Pancreas (tissue), 10 donors: Measurements from ENCODE around the gene UGT1A7. TPM values are rescaled to one million over a fixed set of nuclear protein-coding genes. Genes with fewer than 3 reads are reported as not detected.
A peak's percentile ranks its signal among the peaks of the same experiment; 100 is the strongest.

Experiments
- ATAC-seq, 4 donors: fragments of 200-7000 bp; cut with Tn5 transposase; one replicate each; pipeline versions ENCODE4 v1.8.0 to v1.9.1; 2020; ENCODE audit warnings: mild to moderate bottlenecking in 4 of 4, moderate library complexity in 4 of 4
- DNase-seq, 6 donors: peaks; one replicate each; pipeline ENCODE4 v3.0.0-alpha.2; 2020
- FAIRE-seq: peaks from 2 replicates; lab custom pipeline; 2012; peaks lifted over from hg19 to GRCh38; lab: Jason Lieb, UNC
- H3K27ac ChIP-seq, 4 donors: fragments of 200-600 bp; sonication (generic); 1 replicate in 3 of 4; 2 replicates in 1 of 4; pipeline versions ENCODE4 v1.5.0 to v1.8.0; 2020
- H3K27me3 ChIP-seq, 4 donors: fragments of 200-600 bp; one replicate each; pipeline ENCODE4 v1.8.0; 2021
- H3K36me3 ChIP-seq, 3 donors: fragments of 200-600 bp; sonication (generic) in 1 of 3; one replicate each; pipeline versions ENCODE4 v1.5.0 to v1.8.0; 2020 to 2021
- H3K4me1 ChIP-seq, 3 donors: fragments of 200-600 bp; one replicate each; pipeline ENCODE4 v1.8.0; 2021
- H3K4me3 ChIP-seq, 4 donors: fragments of 200-600 bp; sonication (generic) in 2 of 4; one replicate each; pipeline versions ENCODE4 v1.5.0 to v1.8.0; 2020 to 2021
- H3K9me3 ChIP-seq, 4 donors: fragments of 200-600 bp; one replicate each; pipeline ENCODE4 v1.8.0; 2021
- WGBS, 2 donors: extraction: QIAGEN DNeasy Blood & Tissue Kit; methylation state at CpG; one replicate each; pipeline ENCODE4 v1.1.7; 2013; 5-methylcytosine and 5-hydroxymethylcytosine counted together
- intact Hi-C, 3 donors: fragments of 100-400 bp; cut with DNase I; formaldehyde crosslinking; loops; one replicate each; pipeline versions ENCODE4 v1.11.1 to v1.14.2; 2022
- polyA plus RNA-seq, 2 donors: library from polyadenylated mRNA; stranded (reverse); fragments of 200-250 nt; gene quantifications; one replicate each; pipeline ENCODE4 v1.2.3, GENCODE V29; 2013
- total RNA-seq, 6 donors: library from RNA; stranded (reverse); fragmentation: NEBNext Ultra II Directional in 4 of 6; extraction: Animal tissue kit (Norgen Biotek cat#: 25700) in 4 of 6; gene quantifications; one replicate each; pipeline versions ENCODE4 v1.2.1 to v1.2.4, GENCODE V29; 2021 to 2023
- TF ChIP-seq, protein P1 (sequence below), 4 donors: fragments of 200-600 bp; sonication (generic) in 3 of 4; IDR thresholded peaks; one replicate each; pipeline versions ENCODE4 v1.5.0 to v1.8.0; 2021; ENCODE audit warnings: antibody characterized with exemption in 4 of 4
- donor health status: healthy with polysubstance abuse.
- donor health status: DM: no; HTN: no; CAD: no; lungs with moderate emphysema.
- donor health status: DM: no; HTN: no; CAD: no.
- donor health status: control.
- donor health status: control.
- donor health status: Bipolar disorder and iron deficiency.
- donor health status: DM: yes; HTN: yes; CAD: no.
- donor health status: DM: no; HTN: no; CAD: no.
- donor health status: DM: no; HTN: no; CAD: no.
- donor health status: DM: yes; HTN: yes; CAD: no.

Gene UGT1A7
- total and polyA plus RNA-seq, 8 donors: not detected

DNA sequence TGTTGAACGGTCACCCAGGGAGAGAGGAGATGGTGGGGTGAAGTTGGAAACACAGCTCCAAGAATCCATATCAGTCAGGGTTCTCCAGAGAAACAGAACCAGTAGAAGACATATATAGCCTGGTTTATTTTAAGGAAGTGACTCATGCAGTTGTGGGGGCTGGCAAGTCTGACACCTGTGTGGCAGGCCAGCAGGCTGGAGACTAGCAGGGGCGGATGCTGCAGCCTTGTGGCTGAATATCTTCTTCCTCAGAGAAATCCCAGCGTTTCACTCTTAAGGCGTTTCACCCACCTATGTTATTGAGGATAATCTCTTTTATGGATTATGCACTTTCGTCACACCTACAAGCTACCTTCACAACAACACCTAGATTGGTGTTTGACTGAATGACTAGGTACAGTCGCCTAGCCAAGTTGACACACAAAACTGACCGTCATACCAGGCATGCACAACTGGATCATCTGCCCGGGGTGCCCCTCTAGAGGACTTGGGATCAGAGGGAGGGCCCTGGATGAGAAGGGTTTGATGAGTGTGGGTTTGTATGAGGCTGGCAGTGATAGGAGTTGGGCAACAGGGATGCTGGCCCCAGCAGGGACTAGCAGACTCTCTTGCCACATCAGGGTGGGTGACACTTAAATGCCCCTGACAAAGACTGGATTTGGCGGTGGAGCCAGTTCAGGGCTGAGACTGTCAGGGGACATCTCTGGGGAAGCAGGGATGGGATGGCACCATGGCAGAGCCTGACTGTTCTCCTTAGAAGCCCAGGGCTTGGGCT lies 119.8 kb downstream of the UGT1A7 start:
- WGBS, 2 donors: 50 to 68% methylated on average over 9 of the region's 9 CpGs
- ATAC-seq: no peak
- Histone ChIP-seq H3K4me3 (no peak overlapping the region), H3K4me1 (no peaks in the 10 kb centered on the region), H3K27ac (no peak overlapping the region), H3K27me3 (no peaks in the 10 kb centered on the region), H3K9me3 (no peaks in the 10 kb centered on the region), H3K36me3 (no peaks in the 10 kb centered on the region)
- peak in 1 of 6 donors; percentile 6 for DNase-seq
- TF ChIP-seq, protein P1, sequence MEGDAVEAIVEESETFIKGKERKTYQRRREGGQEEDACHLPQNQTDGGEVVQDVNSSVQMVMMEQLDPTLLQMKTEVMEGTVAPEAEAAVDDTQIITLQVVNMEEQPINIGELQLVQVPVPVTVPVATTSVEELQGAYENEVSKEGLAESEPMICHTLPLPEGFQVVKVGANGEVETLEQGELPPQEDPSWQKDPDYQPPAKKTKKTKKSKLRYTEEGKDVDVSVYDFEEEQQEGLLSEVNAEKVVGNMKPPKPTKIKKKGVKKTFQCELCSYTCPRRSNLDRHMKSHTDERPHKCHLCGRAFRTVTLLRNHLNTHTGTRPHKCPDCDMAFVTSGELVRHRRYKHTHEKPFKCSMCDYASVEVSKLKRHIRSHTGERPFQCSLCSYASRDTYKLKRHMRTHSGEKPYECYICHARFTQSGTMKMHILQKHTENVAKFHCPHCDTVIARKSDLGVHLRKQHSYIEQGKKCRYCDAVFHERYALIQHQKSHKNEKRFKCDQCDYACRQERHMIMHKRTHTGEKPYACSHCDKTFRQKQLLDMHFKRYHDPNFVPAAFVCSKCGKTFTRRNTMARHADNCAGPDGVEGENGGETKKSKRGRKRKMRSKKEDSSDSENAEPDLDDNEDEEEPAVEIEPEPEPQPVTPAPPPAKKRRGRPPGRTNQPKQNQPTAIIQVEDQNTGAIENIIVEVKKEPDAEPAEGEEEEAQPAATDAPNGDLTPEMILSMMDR (IDR thresholded peaks at IDR 0.05): no peak
- intact Hi-C loops: no loop called here
- no peak for FAIRE-seq

DNA sequence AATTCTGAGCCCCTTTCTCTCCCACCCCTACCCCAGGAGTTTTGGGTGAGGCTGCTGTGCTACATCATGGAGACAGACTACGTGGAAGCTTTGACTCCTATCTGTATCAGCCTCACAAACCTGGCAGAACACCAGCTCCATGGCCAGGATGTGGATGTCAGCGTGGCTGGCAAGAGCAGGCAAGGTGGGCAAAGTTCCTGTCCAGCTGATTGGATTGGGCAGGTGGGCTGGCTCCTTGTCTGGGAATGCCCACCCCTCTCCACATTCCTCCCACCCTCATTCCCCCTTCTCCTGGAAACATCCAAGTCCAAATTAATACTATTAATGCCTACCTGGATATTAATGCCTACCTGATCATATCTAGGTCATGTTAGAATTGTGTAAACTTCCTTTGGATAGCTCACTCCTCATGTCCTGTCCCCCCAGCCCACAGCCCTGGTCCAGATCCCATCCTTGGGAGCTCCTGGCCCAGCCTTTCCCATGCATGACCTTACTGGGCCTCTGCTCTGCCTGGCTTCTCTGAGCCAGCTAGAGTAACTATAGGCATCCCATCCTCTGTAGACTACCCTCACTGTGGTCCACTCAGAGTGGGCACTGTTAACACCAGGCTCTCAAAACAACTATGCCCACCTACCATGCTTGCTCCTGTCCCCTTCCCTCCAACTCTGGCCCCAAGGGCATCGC lies 120.6 kb downstream of the UGT1A7 start:
- no peak for FAIRE-seq
- ATAC-seq: no peak
- intact Hi-C loops: no loop called here
- Histone ChIP-seq H3K9me3 (no peaks in the 10 kb centered on the region), H3K27ac (no peak overlapping the region), H3K4me3 (no peak overlapping the region), H3K36me3 (no peaks in the 10 kb centered on the region), H3K4me1 (no peaks in the 10 kb centered on the region), H3K27me3 (no peaks in the 10 kb centered on the region)
- TF ChIP-seq, protein P1 (IDR thresholded peaks at IDR 0.05): no peak
- DNase-seq: peak in 1 of 6 donors; percentile 15
- WGBS, 2 donors: 58 to 60% methylated on average over 3 of the region's 3 CpGs

DNA sequence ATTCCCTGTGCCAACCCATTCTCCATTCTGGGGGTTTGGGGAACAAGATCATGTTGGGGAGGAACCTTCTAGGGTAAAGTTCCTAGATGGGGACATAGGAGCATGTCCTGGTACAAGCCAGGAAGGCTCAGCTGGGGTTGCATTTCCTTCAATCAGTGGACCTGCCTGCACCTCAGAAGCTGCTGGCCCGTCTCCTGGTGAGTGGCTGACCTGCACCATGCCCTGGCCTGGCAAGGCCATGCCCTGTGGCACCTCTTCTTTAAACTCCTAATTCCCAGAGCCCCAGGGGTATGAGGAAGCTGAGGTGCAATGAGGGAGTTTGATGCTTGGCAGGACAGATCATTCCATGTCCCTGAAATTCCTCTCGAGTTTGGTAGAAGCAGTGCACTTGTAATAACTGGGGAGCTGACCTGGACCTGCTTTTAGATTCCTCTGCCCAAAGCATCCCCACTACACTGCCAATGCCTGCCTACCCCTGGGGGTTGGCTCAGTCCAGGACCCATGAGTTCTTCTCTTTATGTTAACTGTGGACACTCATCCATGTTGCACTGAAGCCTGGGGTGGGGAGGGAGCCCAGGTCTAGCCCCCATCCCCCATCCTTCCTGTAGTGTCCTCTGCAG lies 121.7 kb downstream of the UGT1A7 start:
- intact Hi-C loops: no loop called here
- no peaks in the 10 kb centered on the region for H3K27me3 ChIP-seq
- DNase-seq: peak in 1 of 6 donors; percentile 11
- no peak overlapping the region for H3K27ac ChIP-seq
- no peak overlapping the region for H3K4me3 ChIP-seq
- FAIRE-seq: no peak
- ATAC-seq: no peak
- 51 to 56% methylated on average over 2 of the region's 2 CpGs for WGBS, 2 donors
- H3K4me1 ChIP-seq: no peaks in the 10 kb centered on the region
- H3K36me3 ChIP-seq: no peaks in the 10 kb centered on the region
- TF ChIP-seq, protein P1 (IDR thresholded peaks at IDR 0.05): no peak
- H3K9me3 ChIP-seq: no peaks in the 10 kb centered on the region

DNA sequence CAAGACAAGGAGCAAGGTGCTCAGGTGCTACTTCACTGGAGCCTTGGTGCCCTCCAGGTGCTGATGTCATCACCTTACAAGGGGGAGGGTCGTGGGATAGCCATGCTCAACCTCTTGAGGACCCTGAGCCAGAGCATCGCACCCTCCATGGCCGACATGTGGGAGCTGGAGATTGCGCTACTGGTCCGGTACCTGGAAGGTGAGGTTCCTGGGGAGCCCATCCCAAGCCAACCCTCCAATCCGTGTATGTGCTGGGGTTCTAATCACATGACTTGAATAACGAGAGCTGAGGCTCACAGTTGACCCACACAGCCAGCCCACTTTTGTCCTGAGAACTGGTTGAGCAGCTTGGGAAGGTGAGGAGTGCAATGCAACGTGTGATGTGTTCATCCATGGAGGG lies 122.3 kb downstream of the UGT1A7 start:
- Histone ChIP-seq H3K27me3 (no peaks in the 10 kb centered on the region), H3K36me3 (no peaks in the 10 kb centered on the region), H3K9me3 (no peaks in the 10 kb centered on the region), H3K27ac (no peak overlapping the region), H3K4me3 (no peak overlapping the region), H3K4me1 (no peaks in the 10 kb centered on the region)
- DNase-seq: peak in 2 of 6 donors; percentile 2 to 10
- intact Hi-C loops: no loop called here
- 52% methylated on average over 8 of the region's 8 CpGs for WGBS, 2 donors
- FAIRE-seq: no peak
- ATAC-seq: no peak
- TF ChIP-seq, protein P1 (IDR thresholded peaks at IDR 0.05): no peak
